ENCODE measurements around the gene IRX3.

DNA sequence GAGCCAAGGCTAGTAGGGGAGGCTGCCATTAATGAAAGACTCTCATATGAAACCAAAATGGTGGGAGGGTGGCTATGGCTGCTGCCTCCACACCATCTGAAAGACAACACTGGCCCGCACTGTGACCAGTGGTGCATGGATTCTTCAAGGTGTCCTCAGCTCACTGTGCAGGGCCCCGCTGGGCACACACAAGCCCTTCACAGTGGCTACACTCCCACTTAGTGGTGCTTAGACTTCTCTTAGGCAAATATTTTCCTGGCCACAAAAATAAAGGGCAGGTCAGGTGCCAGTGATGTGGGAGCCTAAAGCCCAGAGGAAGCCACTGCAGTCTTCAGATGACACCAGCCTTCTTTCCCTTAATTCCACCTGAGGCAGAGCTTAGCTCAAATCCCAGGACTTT lies 38.1 kb upstream of the IRX3 start:
- TF ChIP-seq, protein P1, sequence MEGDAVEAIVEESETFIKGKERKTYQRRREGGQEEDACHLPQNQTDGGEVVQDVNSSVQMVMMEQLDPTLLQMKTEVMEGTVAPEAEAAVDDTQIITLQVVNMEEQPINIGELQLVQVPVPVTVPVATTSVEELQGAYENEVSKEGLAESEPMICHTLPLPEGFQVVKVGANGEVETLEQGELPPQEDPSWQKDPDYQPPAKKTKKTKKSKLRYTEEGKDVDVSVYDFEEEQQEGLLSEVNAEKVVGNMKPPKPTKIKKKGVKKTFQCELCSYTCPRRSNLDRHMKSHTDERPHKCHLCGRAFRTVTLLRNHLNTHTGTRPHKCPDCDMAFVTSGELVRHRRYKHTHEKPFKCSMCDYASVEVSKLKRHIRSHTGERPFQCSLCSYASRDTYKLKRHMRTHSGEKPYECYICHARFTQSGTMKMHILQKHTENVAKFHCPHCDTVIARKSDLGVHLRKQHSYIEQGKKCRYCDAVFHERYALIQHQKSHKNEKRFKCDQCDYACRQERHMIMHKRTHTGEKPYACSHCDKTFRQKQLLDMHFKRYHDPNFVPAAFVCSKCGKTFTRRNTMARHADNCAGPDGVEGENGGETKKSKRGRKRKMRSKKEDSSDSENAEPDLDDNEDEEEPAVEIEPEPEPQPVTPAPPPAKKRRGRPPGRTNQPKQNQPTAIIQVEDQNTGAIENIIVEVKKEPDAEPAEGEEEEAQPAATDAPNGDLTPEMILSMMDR (IDR thresholded peaks at IDR 0.05; ENCODE audit: control extremely low read depth in 1 of 3, insufficient read depth in 1 of 3, low read depth in 1 of 3, low read length in 3 of 3), result no peak
- no peak for TF ChIP-seq EZH2 (IDR thresholded peaks at IDR 0.05; ENCODE audit: low read depth, low read length, severe bottlenecking)
- no peak for TF ChIP-seq EP300 (IDR thresholded peaks at IDR 0.05; ENCODE audit: borderline replicate concordance in 1 of 2, low read depth in 2 of 2, low read length in 2 of 2)
- no peak for TF ChIP-seq CREB1 (IDR thresholded peaks at IDR 0.05)
- TF ChIP-seq BRCA1 (IDR thresholded peaks at IDR 0.05; ENCODE audit: low read depth, low read length), result no peak
- no peak for TF ChIP-seq FOSL1 (IDR thresholded peaks at IDR 0.05; ENCODE audit: insufficient read depth, low read depth, low read length)
- no peak for TF ChIP-seq RXRA (IDR thresholded peaks at IDR 0.05; ENCODE audit: insufficient read depth, low read depth, low read length)
- no peak for TF ChIP-seq CEBPB (IDR thresholded peaks at IDR 0.05; ENCODE audit: low read depth, low read length)

Data from H1 (cell line).